Measurements from ENCODE around the gene FMNL2.

Gene FMNL2

GRCh38 chr2:152406836-152407161 lies 71.8 kb downstream of the FMNL2 start:
- DNase-seq = no peak

GRCh38 chr2:152407204-152407721 lies 72.3 kb downstream of the FMNL2 start:
- DNase-seq = peak; percentile 17

DNA sequence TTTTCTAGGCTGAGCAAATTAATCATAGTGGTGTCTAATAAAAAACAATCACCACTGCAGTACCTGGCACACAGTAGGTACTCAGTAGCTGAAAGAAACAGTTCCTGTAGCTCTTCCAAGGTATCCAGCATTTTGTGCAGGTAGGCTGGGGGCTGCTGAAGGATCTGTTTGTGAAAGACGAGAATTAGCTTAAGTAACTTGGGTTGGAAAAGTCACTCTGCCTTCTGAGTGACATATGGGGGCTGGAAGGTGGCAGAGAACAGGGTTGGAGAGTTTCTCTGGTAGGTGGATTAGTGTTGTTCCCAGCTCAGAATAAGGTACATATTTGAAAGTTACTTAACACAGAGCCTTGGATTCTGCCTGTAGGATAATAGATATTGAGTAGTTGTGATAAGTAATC lies 72.8 kb downstream of the FMNL2 start:
- no peak for DNase-seq

DNA sequence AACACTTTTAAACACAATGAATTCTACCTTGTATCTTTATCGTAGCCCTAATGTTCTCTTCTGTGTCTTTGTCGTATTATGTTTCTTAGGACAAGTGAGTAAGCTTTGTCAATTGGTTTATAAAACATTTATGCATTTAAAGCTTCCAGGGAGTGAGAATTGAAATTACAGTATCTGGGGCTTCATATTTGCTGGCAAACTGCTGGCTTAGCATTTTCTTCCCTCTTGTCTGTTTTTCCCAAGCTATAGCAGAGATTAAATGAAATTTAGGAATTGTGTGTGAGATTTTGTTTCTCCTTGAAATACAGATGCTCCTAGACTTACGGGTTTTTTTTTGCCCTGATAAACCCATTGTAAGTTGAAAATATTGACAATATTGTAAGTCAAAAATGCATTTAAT lies 73.3 kb downstream of the FMNL2 start:
- DNase-seq = no peak

- DNase-seq = no peak
These were observed 74.6 kb downstream of the FMNL2 start for GRCh38 chr2:152409386-152410164.

DNA sequence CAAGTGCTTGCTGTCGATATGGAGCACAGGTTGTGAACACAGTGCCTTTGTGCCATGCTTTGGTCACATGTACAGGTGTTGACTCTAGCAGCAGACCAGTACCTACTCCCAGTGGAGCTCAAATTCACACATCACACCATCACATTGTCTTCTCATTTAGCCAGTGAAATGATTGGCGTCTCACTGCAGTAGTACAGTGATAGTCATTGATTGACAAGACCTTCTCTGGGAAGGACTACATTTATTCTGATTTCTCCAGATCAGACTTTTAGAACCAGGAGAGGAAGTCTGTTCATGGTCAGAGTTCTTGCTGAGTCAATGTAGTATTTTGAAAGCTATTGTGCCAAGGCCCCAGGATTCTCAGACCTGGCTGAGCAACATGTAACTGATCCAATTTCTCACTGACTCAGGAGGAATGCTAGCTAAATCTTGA lies 75.2 kb downstream of the FMNL2 start:
- no peak for DNase-seq

DNA sequence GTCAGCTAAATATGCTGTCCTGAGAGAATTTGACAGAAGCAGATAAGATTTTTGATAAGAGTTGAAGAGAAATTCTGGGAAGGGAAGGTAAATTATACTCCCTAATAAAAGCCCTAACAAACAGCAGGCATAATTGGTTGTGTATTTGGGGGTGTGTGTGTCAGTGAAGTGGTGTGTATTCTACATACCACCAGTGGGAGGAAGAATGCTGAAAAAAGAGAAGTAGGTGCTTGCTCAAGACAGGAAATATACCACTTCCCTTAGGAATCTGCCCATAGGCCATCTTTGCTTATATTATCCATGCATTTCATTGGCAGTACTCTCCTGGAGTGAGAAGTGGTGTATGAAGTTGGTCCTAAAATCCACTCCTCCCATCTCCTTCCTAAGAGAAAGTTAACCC lies 76.2 kb downstream of the FMNL2 start:
- DNase-seq = no peak

DNA sequence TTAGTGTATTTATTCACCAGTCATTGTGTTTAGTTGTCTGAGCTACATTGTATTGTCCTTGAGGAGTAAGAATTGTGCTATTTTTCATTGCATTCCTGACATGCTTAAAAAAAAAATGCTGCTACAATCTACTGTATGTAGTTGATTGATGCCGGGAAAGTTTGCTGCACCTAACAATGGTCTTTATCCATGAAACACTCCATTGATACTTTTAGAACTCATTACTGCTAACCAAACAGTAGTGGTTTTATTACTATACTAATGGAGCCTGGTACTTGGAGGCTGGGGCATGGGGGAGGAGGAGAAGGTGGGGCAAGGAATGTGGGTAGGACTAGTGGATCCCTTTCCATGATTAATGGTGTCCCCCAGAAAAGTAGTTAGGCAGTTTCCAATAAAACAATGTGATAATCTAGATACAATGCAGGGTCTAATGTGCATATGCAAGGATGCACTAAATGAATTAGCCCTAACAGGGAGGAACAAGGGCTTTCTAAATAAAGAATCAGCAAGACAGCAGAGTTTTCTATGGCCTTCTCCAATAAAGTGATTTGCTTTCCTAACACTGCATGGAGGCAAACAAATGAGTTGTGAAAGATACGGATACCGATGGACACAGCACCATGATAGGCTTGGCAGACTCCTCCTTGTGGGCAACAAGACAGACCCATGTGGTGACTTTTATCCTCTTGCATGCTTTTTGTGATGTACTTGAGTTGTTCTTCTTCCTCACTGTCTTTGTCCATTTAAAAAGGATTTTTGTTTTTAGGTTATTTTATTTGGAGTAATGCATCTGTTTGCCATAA lies 78.5 kb downstream of the FMNL2 start:
- DNase-seq = no peak

DNA sequence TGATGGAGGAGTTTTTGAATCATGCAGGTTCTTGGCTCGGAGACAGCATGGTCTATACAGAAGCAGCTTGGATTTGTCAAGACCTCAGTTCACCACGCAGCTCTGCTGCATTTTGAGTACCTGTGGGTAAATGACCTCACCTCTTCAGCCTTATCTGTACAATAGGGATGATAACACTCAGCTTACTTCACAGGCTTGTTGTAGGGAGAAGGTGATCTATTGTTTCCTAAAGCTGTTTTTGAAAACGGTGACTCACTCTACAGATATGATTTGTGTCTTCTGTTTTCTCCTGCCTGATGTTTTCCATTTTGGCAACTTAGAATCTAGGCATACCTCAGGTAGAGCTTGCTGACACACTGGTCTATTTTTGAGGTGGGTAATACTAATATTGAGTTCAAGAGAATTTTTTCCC lies 80.3 kb downstream of the FMNL2 start:
- peak; percentile 34 for DNase-seq

GRCh38 chr2:152415796-152416195 lies 80.8 kb downstream of the FMNL2 start:
- no peak for DNase-seq

DNA sequence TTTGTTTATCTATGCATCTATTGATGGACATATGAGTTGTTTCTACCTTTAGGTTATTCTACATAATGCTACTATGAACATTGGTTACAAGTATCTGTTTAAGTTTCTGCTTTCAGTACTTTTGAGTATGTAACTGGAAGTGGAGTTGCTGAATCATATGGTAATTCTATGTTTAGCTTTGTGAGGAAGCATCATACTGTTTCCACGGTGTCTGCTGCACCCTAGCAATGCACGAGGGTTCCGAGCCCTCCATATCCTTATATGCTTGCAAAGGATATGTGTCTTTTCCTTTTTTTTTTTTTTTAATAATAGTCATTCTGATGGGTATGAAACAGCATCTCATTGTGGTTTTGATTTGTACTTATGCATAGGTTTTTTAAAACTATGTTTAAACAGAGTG lies 83.7 kb downstream of the FMNL2 start:
- no peak for DNase-seq

- no peak for DNase-seq
These were observed 85.0 kb downstream of the FMNL2 start for GRCh38 chr2:152419944-152420343.

DNA sequence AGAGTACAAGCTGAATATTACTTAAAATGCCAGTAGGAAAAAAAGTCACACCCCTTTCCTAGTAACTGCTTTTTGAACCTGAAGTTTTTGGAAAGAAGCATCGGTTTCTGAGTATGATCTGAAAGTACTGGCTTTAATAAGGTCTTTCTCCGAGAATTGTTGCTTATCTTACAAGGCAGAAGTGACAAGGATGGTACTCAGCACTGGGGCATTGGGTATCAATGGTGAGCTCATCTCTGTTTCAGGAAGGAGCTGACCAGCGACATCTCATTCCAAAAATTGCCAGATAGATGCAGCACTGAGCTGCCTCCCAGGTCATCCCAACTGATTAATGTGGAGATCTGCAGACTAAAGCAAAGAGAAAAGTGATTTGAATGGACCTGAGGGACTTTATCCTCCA lies 85.4 kb downstream of the FMNL2 start:
- no peak for DNase-seq

DNA sequence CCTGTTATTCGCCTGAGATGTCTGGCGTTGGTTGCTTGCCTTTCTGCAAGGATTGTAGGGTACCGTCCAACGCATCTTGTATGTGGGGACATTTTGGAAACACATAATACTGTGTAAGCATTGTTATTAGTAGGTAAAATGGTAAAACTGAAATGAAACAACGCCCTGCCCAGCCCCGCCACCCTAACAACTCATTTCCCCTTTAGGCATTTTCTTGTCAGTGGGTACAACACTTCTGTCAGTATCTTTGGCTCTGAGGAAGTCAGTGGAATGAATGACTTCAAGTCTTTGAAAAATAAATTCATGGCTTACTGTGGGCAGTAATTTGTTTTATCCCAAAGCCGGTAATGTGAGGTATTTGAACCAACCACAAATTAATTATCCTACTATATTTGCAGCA lies 86.0 kb downstream of the FMNL2 start:
- DNase-seq = no peak

- DNase-seq = no peak
These were observed 86.8 kb downstream of the FMNL2 start for GRCh38 chr2:152421521-152422370.

DNA sequence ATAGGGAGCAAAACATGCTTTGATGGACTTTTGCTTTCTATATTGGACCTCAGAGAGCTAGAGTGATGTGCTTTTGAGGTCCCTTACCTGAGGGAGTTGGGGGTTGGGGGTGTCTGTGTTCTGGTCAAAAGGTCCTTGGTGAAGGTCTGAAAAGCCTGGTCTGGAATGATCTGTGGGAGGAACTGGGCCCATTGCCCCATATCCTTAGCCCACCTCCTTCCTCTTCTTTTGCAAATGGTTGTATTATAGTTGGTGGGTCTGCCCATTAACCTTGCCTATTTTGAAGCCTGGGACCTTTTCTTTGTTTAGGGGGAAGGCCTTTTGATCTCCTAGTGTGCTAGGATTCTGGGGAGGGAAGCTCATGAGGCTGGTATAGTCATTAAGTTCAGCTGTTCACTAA lies 88.7 kb downstream of the FMNL2 start:
- no peak for DNase-seq

- no peak for DNase-seq
These were observed 91.1 kb downstream of the FMNL2 start for GRCh38 chr2:152425765-152426727.

- DNase-seq = no peak
These were observed 91.8 kb downstream of the FMNL2 start for GRCh38 chr2:152426801-152427200.

- DNase-seq = no peak
These were observed 92.9 kb downstream of the FMNL2 start for GRCh38 chr2:152427902-152428301.

DNA sequence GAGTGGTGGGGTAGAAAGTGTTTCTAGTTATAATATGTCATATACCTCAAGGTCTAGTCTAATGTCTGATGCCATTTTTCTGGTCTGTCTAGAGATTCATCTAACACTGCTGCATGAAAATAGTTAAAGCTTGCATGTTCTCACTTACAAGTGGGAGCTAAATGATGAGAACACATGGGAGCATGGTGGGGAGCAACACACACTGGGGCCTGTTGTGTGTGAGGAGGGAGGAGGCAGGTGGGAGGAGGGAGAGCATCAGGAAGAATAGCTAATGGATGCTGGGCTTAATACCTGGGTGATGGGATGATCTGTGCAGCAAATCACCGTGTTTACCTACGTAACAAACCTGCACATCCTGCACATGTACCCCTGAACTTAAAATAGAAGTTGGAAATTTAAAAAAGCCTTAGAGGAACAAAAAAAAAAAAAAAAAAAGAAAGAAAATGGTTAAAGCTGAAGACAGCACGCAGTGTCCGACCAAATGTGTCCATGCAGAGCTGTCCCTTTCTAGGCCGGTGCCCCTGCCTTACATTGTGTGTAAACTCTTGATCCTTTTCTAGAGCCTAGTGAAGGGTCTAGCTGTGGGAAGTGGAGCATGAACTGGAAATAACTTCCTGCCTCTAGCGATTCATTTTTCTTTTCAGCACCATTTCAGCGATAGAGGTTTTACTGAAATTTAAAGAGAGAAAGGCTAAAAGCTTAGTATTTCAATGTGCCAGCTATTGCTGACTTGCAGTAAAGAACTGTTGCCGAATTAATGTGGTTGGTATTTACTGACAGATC lies 94.0 kb downstream of the FMNL2 start:
- no peak for DNase-seq

DNA sequence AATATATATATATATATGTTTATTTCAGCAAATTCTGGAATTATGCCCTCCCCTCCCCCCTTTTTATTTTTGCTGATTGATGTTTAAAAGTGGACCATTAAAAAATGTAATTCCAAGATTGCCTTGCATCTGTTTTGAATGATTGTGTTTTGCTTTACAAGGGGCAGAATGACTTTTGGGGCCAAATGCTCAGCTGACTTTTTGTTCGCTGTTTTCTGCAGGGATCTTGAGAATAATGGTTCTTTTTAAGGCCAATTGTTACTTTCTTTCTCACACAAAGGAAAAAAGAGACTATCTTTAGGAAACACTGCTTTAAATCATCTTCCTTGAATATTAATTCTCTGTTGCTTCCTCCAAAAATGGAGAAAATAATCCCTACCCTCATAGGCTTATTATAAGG lies 95.9 kb downstream of the FMNL2 start:
- no peak for DNase-seq

All from stimulated activated CD4-positive, alpha-beta T cell treated with anti-CD3 and anti-CD28 coated beads, Interleukin-4, amount 100 ng/mL, for 24 hours (primary cell).